ENCODE results near the gene MUSTN1. TPM values are rescaled to one million over a fixed set of nuclear protein-coding genes. Genes with fewer than 3 reads are reported as not detected.

The MUSTN1 gene
- total RNA-seq, 2 experiments from 2014 or later = 0.28 to 1.7 TPM

DNA sequence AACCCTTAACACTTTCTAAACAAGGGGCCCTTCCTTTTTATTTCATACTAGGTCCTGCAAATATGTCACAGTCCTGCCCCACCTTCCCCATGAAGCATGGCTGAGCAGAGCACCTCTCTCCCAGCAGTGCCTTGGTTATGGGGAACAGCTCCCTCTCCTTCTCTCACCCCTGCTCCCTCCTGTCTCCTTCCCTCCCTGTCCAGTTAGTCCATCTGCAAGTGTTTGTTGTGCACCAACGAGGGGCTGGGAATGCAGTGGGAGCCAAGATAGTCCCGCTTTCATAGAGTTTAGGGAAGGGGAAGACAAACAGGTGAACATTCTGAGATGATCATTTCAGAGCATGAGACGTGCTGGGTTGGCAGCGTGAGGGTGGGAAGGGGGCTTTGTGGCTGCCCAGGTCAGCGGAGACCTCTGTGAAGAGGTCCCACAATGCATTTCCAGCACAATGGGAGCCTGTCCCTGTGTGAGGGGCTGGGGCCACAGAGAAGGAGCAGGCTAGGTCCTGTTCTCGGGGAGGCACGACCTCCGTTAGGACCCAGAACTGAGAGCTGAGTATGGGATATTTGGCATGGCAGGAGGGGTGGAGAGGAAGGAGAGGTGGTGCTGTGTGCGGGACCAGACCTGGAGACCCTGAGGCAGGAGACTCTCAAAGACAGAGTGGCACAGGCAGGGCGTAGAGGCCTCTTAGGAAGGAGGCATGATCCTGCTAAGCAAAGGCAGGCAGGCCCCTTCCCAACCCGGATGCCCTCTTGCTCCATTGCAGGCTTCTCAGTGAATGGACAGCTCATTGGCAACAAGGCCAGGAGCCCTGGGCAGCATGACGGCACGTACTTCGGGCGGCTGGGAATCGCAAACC is 45.7 kb downstream of the MUSTN1 start:
- Histone ChIP-seq H3K9me3 (ENCODE audit: low read length) (no peaks in the 10 kb centered on the region), H3K36me3 (ENCODE audit: insufficient read depth, low read length) (no peaks in the 10 kb centered on the region), H3K4me2 (ENCODE audit: low read length) (no peak overlapping the region), H4K20me1 (ENCODE audit: insufficient read depth, low read length) (no peaks in the 10 kb centered on the region), H3K4me3 (ENCODE audit: low read depth, low read length, poor library complexity, severe bottlenecking) (no peak overlapping the region), H3K4me1 (ENCODE audit: insufficient read depth, low read length, poor library complexity, severe bottlenecking) (no peaks in the 10 kb centered on the region), H3K79me2 (ENCODE audit: insufficient read depth, low read depth, low read length) (no peaks in the 10 kb centered on the region), H3K9me2 (ENCODE audit: insufficient read depth, low read length) (no peaks in the 10 kb centered on the region), H3K27ac (ENCODE audit: low read depth, low read length, poor library complexity, severe bottlenecking) (no peak overlapping the region), H2AFZ (ENCODE audit: low read length) (no peak overlapping the region)
- TF ChIP-seq, protein P1, sequence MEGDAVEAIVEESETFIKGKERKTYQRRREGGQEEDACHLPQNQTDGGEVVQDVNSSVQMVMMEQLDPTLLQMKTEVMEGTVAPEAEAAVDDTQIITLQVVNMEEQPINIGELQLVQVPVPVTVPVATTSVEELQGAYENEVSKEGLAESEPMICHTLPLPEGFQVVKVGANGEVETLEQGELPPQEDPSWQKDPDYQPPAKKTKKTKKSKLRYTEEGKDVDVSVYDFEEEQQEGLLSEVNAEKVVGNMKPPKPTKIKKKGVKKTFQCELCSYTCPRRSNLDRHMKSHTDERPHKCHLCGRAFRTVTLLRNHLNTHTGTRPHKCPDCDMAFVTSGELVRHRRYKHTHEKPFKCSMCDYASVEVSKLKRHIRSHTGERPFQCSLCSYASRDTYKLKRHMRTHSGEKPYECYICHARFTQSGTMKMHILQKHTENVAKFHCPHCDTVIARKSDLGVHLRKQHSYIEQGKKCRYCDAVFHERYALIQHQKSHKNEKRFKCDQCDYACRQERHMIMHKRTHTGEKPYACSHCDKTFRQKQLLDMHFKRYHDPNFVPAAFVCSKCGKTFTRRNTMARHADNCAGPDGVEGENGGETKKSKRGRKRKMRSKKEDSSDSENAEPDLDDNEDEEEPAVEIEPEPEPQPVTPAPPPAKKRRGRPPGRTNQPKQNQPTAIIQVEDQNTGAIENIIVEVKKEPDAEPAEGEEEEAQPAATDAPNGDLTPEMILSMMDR (conservative IDR thresholded peaks at IDR 0.05; ENCODE audit: low read length) = no peak
- no peak for DNase-seq (ENCODE audit: low spot score)
- intact Hi-C loops (cut with micrococcal nuclease; ENCODE audit: unreplicated experiment) = no loop called here
- ChIA-PET CTCF (ENCODE audit: unreplicated experiment) (interaction anchor here (0.6 kb wide), 1 partner anchor 124 kb away, joined by 5 read pairs; no protein-coding TSS in a partner anchor), POLR2A (interaction anchor here (0.6 kb wide), 1 partner anchor 1537 kb away, joined by 3 read pairs; no protein-coding TSS in a partner anchor)
- BruUV-seq (replicated peaks) = no TSS peak

DNA sequence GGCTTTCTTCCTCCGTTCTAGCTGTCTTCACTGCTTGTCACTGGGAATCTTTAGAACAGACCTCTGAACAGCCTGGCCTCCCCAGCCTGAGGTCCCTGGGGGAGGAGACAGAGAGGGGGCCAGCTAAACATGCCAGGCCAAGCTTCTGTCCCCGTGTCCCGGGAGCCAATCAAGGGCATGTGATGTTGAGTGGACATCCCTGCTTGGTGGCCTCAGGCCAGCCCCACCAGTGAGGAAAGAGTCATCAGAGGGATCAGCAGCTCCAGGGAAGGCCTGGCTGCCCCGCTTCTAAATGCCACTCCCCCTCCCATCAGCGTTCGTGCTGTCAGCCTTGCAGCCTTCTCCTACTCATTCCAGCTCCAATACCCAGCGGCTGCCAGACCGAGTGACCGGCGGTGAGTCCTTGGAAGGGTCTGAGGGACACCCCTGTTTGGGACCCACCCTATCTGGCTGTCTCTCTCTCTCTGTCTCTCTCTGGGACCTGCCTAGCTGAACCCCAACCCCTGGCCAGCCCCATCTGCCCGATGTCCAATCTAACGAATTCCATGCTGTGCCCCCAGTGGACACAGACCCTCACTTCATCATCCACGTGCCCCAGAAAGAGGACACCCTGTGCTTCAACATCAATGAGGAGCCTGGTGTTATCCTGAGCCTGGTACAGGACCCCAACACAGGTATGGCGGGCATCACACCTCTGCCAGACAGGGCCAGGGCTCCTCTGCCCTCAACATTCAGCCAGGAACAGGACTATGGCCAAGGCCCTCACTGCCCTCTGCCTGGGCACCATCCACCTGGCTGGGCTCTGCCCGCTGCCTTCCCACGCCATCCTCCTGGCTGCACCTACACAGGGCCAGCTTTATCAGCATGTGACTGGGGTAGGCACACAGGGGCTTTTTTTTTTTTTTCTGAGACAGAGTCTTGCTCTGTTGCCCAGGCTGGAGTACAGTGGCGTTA is 46.9 kb downstream of the MUSTN1 start:
- Histone ChIP-seq H4K20me1 (ENCODE audit: insufficient read depth, low read length) (no peaks in the 10 kb centered on the region), H3K36me3 (ENCODE audit: insufficient read depth, low read length) (no peaks in the 10 kb centered on the region), H3K9me2 (ENCODE audit: insufficient read depth, low read length) (no peaks in the 10 kb centered on the region), H3K27ac (ENCODE audit: low read depth, low read length, poor library complexity, severe bottlenecking) (no peak overlapping the region), H3K79me2 (ENCODE audit: insufficient read depth, low read depth, low read length) (no peaks in the 10 kb centered on the region), H3K4me2 (ENCODE audit: low read length) (no peak overlapping the region), H3K9me3 (ENCODE audit: low read length) (no peaks in the 10 kb centered on the region), H3K4me3 (ENCODE audit: low read depth, low read length, poor library complexity, severe bottlenecking) (no peak overlapping the region), H2AFZ (ENCODE audit: low read length) (no peak overlapping the region), H3K4me1 (ENCODE audit: insufficient read depth, low read length, poor library complexity, severe bottlenecking) (no peaks in the 10 kb centered on the region)
- no TSS peak for BruUV-seq (replicated peaks)
- intact Hi-C loops (cut with micrococcal nuclease; ENCODE audit: unreplicated experiment) = no loop called here
- TF ChIP-seq EZH2phosphoT487 (IDR thresholded peaks at IDR 0.05; ENCODE audit: borderline replicate concordance, low read depth, low read length) = no peak
- TF ChIP-seq, protein P1 (conservative IDR thresholded peaks at IDR 0.05; ENCODE audit: low read length) = no peak
- ChIA-PET POLR2A (interaction anchor here (0.6 to 1.0 kb wide), 3 partner anchors 69 to 1538 kb away, joined by 3 to 5 read pairs (median 4); no protein-coding TSS in a partner anchor), CTCF (ENCODE audit: unreplicated experiment) (no interaction called here)
- DNase-seq (ENCODE audit: low spot score) = no peak

Measured in OCI-LY7 (cell line).